Measurements from ENCODE around the gene KIF2C.
"Not testable (repeated sequence)": the region's sequence is repeated elsewhere in the genome, so short reads cannot be mapped to it uniquely, and the experiment has no call there.

Gene KIF2C

DNA sequence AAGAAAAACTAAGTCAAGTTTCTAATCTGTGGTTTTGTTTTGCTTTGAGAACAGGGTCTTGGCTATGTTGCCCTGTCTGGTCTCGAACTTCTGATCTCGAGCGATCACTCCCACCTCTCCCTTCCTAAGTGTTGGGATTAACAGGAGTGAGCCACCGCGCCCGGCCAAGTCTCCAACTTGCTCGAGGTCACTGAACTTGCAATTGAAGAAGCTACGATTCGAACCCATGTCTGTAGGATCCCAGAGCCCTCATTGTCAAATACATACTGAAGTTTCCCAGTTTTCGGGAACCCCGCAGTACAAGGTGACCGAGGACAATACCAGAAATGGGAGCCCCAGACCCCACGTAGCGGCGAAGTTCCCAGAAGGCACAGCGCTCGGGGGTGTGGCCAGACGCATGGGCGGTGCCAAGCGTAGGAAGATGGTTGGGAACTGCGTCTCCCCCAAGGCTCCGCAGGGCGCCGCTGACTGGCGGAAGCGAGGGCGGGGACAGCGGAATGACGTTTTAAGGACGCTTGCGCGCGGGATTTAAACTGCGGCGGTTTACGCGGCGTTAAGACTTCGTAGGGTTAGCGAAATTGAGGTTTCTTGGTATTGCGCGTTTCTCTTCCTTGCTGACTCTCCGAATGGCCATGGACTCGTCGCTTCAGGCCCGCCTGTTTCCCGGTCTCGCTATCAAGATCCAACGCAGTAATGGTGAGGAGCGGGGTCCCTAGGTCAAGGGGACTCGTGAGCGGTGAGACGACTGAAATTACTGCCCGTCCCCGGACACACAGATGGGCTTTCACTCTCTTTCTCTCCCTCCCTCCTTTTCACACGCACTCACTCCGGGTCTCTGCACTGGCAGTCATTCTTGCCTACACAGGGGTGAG, at the start of gene KIF2C:
KIF2C (plus strand) TSS at position 531 of the 872 bp plus-strand sequence; CDS start at position 627, 96 bp downstream.
- DNase-seq (ENCODE audit: low read depth in 4 of 4, low spot score in 1 of 4) = peak; percentile 91 to 97 (median 94)

DNA sequence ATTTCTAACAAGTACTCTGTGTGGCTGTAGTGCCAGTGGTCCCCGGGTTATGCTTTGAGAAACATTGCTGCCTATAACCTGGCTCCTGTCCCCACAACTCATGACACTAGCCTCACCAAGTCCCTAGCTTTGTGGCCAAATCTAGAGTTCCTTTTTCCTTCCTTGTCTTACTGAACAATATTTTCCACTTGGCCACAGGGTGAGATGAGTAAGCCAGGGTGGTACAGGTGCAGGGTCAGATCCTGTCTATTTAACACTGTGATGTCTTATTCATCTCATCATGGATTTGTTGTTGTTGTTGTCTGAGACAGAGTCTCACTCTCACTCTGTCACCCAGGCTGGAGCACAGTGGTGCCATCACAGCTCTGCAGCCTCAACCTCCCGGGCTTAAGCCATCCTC, 46.5 kb upstream of the KIF2C start:
- DNase-seq (ENCODE audit: low read depth in 4 of 4, low spot score in 1 of 4) = no peak

- DNase-seq (ENCODE audit: low read depth in 4 of 4, low spot score in 1 of 4) = no peak
Measured at GRCh38 chr1:44693900-44694299, 45.7 kb upstream of the KIF2C start.

DNA sequence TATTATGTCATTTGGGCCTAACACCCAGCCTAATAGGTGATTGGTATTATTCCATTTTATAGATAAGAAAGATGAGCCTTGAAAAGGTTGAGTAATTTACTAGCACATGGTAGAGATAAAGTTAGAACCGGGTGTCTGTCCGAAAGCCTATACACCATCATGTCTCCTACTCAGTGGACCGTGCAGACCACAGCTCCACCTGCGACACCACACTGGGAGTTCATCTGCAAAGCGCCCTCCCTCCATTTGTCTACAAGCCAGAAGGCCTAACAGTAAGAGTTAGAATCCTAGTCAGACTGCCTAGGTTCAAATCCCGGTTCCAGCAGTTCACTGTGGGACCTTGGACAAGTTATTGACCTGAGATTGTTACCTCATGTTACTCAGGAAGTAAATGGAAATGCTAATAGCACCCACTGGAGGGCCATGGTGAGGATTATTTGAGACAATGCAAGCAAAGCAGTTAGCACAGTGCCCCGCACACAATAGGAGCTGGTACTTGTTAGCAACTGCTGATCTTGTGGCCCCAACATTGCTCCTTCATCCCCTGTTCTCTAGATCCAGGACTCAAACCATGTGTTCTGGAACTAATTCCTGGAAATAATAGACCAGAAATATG, 44.7 kb upstream of the KIF2C start:
- no peak for DNase-seq (ENCODE audit: low read depth in 4 of 4, low spot score in 1 of 4)

DNA sequence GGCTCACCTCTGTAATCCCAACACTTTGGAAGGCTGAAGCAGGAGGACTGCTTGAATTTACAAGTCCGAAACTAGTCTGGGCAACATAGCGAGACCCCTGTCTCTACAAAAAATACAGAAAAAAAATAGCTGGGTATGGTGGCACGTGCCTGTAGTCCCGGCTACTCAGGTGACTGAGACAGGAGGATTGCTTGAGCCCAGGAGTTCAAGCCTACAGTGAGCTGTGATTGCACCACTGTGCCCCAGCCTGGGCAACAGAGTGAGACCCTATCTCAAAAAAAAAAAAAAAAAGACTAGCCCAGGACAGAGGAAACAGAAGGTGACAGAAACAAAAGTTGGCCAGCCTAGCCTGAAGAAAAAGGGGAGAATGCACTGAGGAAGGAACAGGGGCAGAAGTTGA, 44.0 kb upstream of the KIF2C start:
- no peak for DNase-seq (ENCODE audit: low read depth in 4 of 4, low spot score in 1 of 4)

DNA sequence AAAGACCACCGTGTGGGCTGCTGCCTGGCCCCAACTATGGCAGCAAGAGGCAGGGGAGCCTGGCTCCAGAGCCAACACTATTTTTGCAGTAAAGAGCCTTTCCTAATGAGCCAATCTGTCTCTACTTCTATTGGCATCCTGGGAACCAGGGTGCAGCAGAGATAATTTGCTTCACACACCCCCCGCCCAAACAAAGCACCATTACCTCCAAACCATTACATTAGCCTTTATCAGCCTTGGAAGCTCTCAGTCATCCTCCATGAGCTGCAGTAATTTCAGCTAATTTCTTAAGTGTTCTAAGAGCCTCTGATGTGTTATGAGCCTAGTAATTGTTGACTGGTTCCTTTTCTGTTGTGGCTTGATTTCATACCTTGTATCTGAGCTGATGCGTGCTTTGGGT, 43.5 kb upstream of the KIF2C start:
- no peak for DNase-seq (ENCODE audit: low read depth in 4 of 4, low spot score in 1 of 4)

- DNase-seq (ENCODE audit: low read depth in 4 of 4, low spot score in 1 of 4) = no peak
Measured at GRCh38 chr1:44696789-44697345, 42.8 kb upstream of the KIF2C start.

GRCh38 chr1:44698138-44698537, 41.5 kb upstream of the KIF2C start:
- DNase-seq (ENCODE audit: low read depth in 4 of 4, low spot score in 1 of 4) = no peak

GRCh38 chr1:44699375-44699774, 40.3 kb upstream of the KIF2C start:
- not testable (repeated sequence) for DNase-seq (ENCODE audit: low read depth in 4 of 4, low spot score in 1 of 4)

GRCh38 chr1:44700573-44700972, 39.1 kb upstream of the KIF2C start:
- no peak for DNase-seq (ENCODE audit: low read depth in 4 of 4, low spot score in 1 of 4)

DNA sequence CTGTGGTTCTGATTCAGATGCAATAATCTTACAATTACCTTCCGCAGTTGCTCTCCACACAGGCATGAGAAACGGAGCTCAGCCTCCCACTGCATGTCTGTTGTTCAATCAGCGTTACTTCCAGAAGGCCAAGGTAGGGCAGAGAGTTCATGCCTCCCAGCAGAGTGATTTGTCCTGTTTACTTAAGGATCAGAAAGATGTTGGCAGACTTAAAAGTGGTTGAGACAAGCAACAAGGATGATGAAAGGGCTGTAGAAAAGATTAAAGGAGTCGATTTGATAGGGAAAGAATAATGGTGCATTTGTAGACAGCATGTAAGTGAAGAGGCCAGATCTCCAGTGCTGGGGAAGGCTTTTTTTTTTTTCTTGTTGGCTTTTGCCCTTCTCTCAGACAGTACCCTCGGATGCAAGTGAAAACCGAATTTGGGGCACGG, 38.5 kb upstream of the KIF2C start:
- DNase-seq (ENCODE audit: low read depth in 4 of 4, low spot score in 1 of 4) = no peak

- no peak for DNase-seq (ENCODE audit: low read depth in 4 of 4, low spot score in 1 of 4)
Measured at GRCh38 chr1:44705470-44705869, 34.2 kb upstream of the KIF2C start.

GRCh38 chr1:44705938-44706337, 33.7 kb upstream of the KIF2C start:
- DNase-seq (ENCODE audit: low read depth in 4 of 4, low spot score in 1 of 4) = no peak

DNA sequence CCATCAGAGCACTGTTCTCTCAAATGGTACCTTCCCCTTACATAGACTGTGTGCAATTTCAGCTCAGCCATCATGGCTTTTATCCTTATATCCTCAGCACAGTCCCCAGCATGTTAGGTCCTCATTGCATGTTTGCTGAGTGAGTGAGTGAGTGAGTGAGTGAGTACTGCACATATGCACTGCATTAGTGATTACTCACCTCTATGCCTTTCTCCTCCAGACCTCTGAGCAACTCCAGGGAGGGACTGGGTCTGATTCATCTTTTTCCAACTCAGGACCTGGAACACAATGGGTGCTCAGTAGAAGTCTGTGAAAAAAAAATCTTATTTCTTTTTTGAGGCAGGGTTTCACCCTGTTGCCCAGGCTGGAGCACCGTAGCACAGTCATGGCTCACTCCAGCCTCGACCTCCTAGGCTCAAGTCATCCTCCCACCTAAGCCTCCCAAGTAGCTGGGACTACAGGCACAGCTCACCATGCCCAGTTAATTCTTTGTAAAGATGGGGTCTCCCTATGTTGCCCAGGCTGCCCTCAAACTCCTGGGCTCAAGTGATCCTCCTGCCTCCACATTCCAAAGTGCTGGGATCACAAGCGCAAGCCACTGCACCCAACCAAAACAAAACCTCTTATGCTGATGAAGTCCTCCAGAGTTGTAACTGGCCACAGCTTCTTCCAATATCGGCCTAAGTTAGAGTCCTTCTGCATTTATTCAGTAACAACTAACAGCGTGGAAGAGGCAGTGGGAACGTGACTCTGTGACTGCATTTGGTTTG, 32.3 kb upstream of the KIF2C start:
- no peak for DNase-seq (ENCODE audit: low read depth in 4 of 4, low spot score in 1 of 4)

- no peak for DNase-seq (ENCODE audit: low read depth in 4 of 4, low spot score in 1 of 4)
Measured at GRCh38 chr1:44707959-44708831, 31.4 kb upstream of the KIF2C start.

DNA sequence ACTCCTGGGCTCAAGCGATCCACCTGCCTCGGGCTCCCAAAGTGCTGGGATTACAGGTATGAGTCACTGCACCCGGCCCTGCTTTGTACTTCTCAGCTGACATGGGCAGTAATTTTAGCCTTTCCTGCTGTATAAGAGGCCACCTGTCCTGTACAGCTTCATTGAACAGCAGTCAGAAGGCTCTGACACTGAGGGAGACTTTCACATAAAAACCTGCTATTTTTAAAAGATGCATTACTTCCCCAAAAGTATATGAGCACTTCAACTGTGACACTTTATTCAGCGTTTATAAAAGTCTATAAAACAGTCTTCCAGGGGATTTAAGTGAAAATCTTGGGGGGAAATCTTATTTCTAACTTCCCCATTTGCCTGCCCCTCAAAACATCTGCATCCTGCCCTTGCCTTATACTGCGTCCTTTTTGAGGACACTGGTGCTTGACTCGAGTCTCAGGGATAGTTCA, 26.3 kb upstream of the KIF2C start:
- no peak for DNase-seq (ENCODE audit: low read depth in 4 of 4, low spot score in 1 of 4)

- no peak for DNase-seq (ENCODE audit: low read depth in 4 of 4, low spot score in 1 of 4)
Measured at GRCh38 chr1:44714532-44714931, 25.1 kb upstream of the KIF2C start.

- peak in 3 of 4 experiments; percentile 36 to 43 (median 41) for DNase-seq (ENCODE audit: low read depth in 4 of 4, low spot score in 1 of 4)
Measured at GRCh38 chr1:44714944-44715571, 24.6 kb upstream of the KIF2C start.

DNA sequence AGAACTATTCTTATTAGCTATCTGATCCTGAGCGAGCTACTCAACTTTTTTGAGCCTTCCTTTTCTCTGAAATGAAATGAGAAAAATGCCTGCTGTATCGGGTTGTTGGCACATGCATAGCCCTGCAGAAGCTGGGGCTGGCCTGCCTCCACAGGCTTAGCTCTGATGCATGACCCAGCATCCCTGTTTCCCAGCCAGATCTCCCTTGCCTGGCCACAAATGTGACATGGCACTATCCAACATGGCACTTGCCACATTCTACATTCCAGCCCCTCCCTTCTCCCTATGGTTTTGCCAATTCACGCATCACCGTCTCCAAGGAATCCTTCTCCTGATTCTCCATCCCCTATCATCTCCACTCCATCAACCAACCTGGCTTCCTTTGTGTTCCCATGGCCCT, 22.5 kb upstream of the KIF2C start:
- DNase-seq (ENCODE audit: low read depth in 4 of 4, low spot score in 1 of 4) = no peak

GRCh38 chr1:44717653-44718052, 22.0 kb upstream of the KIF2C start:
- DNase-seq (ENCODE audit: low read depth in 4 of 4, low spot score in 1 of 4) = no peak
